ENCODE measurements around the gene WDR59.
"Not testable (repeated sequence)": the region's sequence is repeated elsewhere in the genome, so short reads cannot be mapped to it uniquely, and the experiment has no call there.

The WDR59 gene

GRCh38 chr16:74975591-74975990 is 9.3 kb downstream of the WDR59 start:
- no peak for DNase-seq

GRCh38 chr16:74973304-74973703 is 11.6 kb downstream of the WDR59 start:
- DNase-seq: no peak

GRCh38 chr16:74954763-74955162 is 30.2 kb downstream of the WDR59 start:
- no peak for DNase-seq

- no peak for DNase-seq
These were observed 33.2 kb downstream of the WDR59 start for GRCh38 chr16:74951681-74952080.

- DNase-seq: no peak
These were observed 33.7 kb downstream of the WDR59 start for GRCh38 chr16:74951206-74951605.

- no peak for DNase-seq
These were observed 34.4 kb downstream of the WDR59 start for GRCh38 chr16:74950511-74950910.

- no peak for DNase-seq
These were observed 35.6 kb downstream of the WDR59 start for GRCh38 chr16:74949309-74949708.

GRCh38 chr16:74944466-74944865 is 40.5 kb downstream of the WDR59 start:
- DNase-seq: no peak

GRCh38 chr16:74942977-74943918 is 41.7 kb downstream of the WDR59 start:
- DNase-seq: no peak

- no peak for DNase-seq
These were observed 42.4 kb downstream of the WDR59 start for GRCh38 chr16:74942566-74942965.

GRCh38 chr16:74939688-74940087 is 45.2 kb downstream of the WDR59 start:
- no peak for DNase-seq

GRCh38 chr16:74936902-74937560 is 47.9 kb downstream of the WDR59 start:
- no peak for DNase-seq

- no peak for DNase-seq
These were observed 53.5 kb downstream of the WDR59 start for GRCh38 chr16:74931445-74931844.

GRCh38 chr16:74929636-74930035 is 55.3 kb downstream of the WDR59 start:
- no peak for DNase-seq

- no peak for DNase-seq
These were observed 58.1 kb downstream of the WDR59 start for GRCh38 chr16:74926805-74927204.

GRCh38 chr16:74923766-74924460 is 61.0 kb downstream of the WDR59 start:
- DNase-seq: no peak

GRCh38 chr16:74922150-74923138 is 62.5 kb downstream of the WDR59 start:
- DNase-seq: no peak

- no peak for DNase-seq
These were observed 63.9 kb downstream of the WDR59 start for GRCh38 chr16:74921051-74921450.

- DNase-seq: no peak
These were observed 75.3 kb downstream of the WDR59 start for GRCh38 chr16:74909665-74910064.

- DNase-seq: not testable (repeated sequence)
These were observed 76.2 kb downstream of the WDR59 start for GRCh38 chr16:74908759-74909158.

- DNase-seq: no peak
These were observed 80.8 kb downstream of the WDR59 start for GRCh38 chr16:74903901-74904678.

All from activated CD8-positive, alpha-beta memory T cell treated with anti-CD3 and anti-CD28 coated beads for 24 hours (primary cell).